Measurements from ENCODE around the gene AKAP8L.

GRCh38 chr19:15441317-15441716 is 22.5 kb upstream of the AKAP8L start:
- TF ChIP-seq SUZ12 (IDR thresholded peaks at IDR 0.05; ENCODE audit: unreplicated experiment) (no peak), CTCF (IDR thresholded peaks at IDR 0.05 in 2 of 3, conservative IDR thresholded peaks at IDR 0.05 in 1 of 3; ENCODE audit: control insufficient read depth in 2 of 3, extremely low read depth in 1 of 3, insufficient read depth in 1 of 3, low read depth in 3 of 3, low read length in 3 of 3) (no peak), RCOR1 (conservative IDR thresholded peaks at IDR 0.05; ENCODE audit: low read depth, low read length) (no peak), YY1 (IDR thresholded peaks at IDR 0.05; ENCODE audit: low read depth, low read length) (no peak), NR2C1 (IDR thresholded peaks at IDR 0.05) (no peak), CREB1 (IDR thresholded peaks at IDR 0.05; ENCODE audit: low read depth) (no peak), POLR2A (IDR thresholded peaks at IDR 0.05; ENCODE audit: low read depth, low read length) (no peak), ESRRA (IDR thresholded peaks at IDR 0.05; ENCODE audit: low read length) (no peak), RAD21 (IDR thresholded peaks at IDR 0.05; ENCODE audit: insufficient read depth, low read depth, low read length) (no peak)
